Measurements from ENCODE around the gene WWC2. TPM values are rescaled to one million over a fixed set of nuclear protein-coding genes. Genes with fewer than 3 reads are reported as not detected.

WWC2 gene
- total RNA-seq, 1 donor from 2014 or later: 39.6 TPM

- Mint-ChIP-seq H3K27me3 (ENCODE audit: insufficient read depth, low read depth) (no peaks in the 10 kb centered on the region), H3K36me3 (peaks cover 44% of the 10 kb centered on the region), H3K9me3 (peaks cover 21% of the 10 kb centered on the region), H3K4me3 (no peak overlapping the region), H3K4me1 (no peaks in the 10 kb centered on the region), H3K27ac (no peak overlapping the region)
- no peak overlapping the region for H2AFZ ChIP-seq (replicated peaks)
- no peak overlapping the region for H3K4me3 ChIP-seq
- no peaks in the 10 kb centered on the region for H3K79me2 ChIP-seq (ENCODE audit: low read depth)
- no peak for TF ChIP-seq CTCF (IDR thresholded peaks at IDR 0.05)
- no peak for TF ChIP-seq EZH2phosphoT487 (IDR thresholded peaks at IDR 0.05)
- TF ChIP-seq EZH2 (IDR thresholded peaks at IDR 0.05): no peak
- peaks cover 36% of the 10 kb centered on the region for H3K36me3 ChIP-seq
- no peak overlapping the region for H3K4me2 ChIP-seq
- H3K27ac ChIP-seq: no peak overlapping the region
- H3K27me3 ChIP-seq: no peaks in the 10 kb centered on the region
- H3F3A ChIP-seq (ENCODE audit: low read depth): no peaks in the 10 kb centered on the region
- H3K9ac ChIP-seq: no peak overlapping the region
- peaks cover 26% of the 10 kb centered on the region for H3K9me3 ChIP-seq (ENCODE audit: low read depth)
- no peak for DNase-seq (ENCODE audit: low spot score)
- no peaks in the 10 kb centered on the region for H4K20me1 ChIP-seq (ENCODE audit: low read depth)
- H3K4me1 ChIP-seq: no peaks in the 10 kb centered on the region
Measured at GRCh38 chr4:183272384-183272783, 173.3 kb downstream of the WWC2 start.

GRCh38 chr4:183276106-183276505 is 177.0 kb downstream of the WWC2 start:
- H3K36me3 ChIP-seq: peaks cover 45% of the 10 kb centered on the region
- no peaks in the 10 kb centered on the region for H3K27me3 Mint-ChIP-seq (ENCODE audit: insufficient read depth, low read depth)
- H3K36me3 Mint-ChIP-seq: peaks cover 39% of the 10 kb centered on the region

GRCh38 chr4:183284258-183284785 is 185.3 kb downstream of the WWC2 start:
- Histone ChIP-seq H3K79me2 (ENCODE audit: low read depth) (no peaks in the 10 kb centered on the region), H3K36me3 (peaks cover 16% of the 10 kb centered on the region), H3K27ac (no peak overlapping the region), H2AFZ (replicated peaks) (no peak overlapping the region), H3K4me2 (no peak overlapping the region), H3F3A (ENCODE audit: low read depth) (no peaks in the 10 kb centered on the region), H3K4me3 (no peak overlapping the region), H3K27me3 (no peaks in the 10 kb centered on the region), H3K9me3 (ENCODE audit: low read depth) (no peaks in the 10 kb centered on the region), H3K4me1 (no peaks in the 10 kb centered on the region), H3K9ac (no peak overlapping the region), H4K20me1 (ENCODE audit: low read depth) (no peaks in the 10 kb centered on the region)
- peaks cover 4% of the 10 kb centered on the region for H3K27me3 Mint-ChIP-seq (ENCODE audit: insufficient read depth, low read depth)
- H3K9me3 Mint-ChIP-seq: no peaks in the 10 kb centered on the region
- no peak overlapping the region for H3K4me3 Mint-ChIP-seq
- peaks cover 27% of the 10 kb centered on the region for H3K36me3 Mint-ChIP-seq
- no peak overlapping the region for H3K27ac Mint-ChIP-seq
- TF ChIP-seq EZH2phosphoT487 (IDR thresholded peaks at IDR 0.05): no peak
- TF ChIP-seq EZH2 (IDR thresholded peaks at IDR 0.05): no peak
- TF ChIP-seq CTCF (IDR thresholded peaks at IDR 0.05): no peak
- H3K4me1 Mint-ChIP-seq: no peaks in the 10 kb centered on the region
- no peak for DNase-seq (ENCODE audit: low spot score)

More at GRCh38 chr4:183276106-183276505, 177.0 kb downstream of the WWC2 start:
- no peaks in the 10 kb centered on the region for H3K79me2 ChIP-seq (ENCODE audit: low read depth)
- TF ChIP-seq EZH2phosphoT487 (IDR thresholded peaks at IDR 0.05): no peak
- no peak for TF ChIP-seq CTCF (IDR thresholded peaks at IDR 0.05)
- no peak for TF ChIP-seq EZH2 (IDR thresholded peaks at IDR 0.05)
- no peak overlapping the region for H3K27ac ChIP-seq
- no peak overlapping the region for H3K4me3 Mint-ChIP-seq
- no peaks in the 10 kb centered on the region for H3K27me3 ChIP-seq
- no peaks in the 10 kb centered on the region for H3K4me1 ChIP-seq
- no peak overlapping the region for H3K4me2 ChIP-seq
- H4K20me1 ChIP-seq (ENCODE audit: low read depth): no peaks in the 10 kb centered on the region
- no peak overlapping the region for H3K27ac Mint-ChIP-seq
- H3K9me3 ChIP-seq (ENCODE audit: low read depth): peaks cover 26% of the 10 kb centered on the region
- no peak overlapping the region for H2AFZ ChIP-seq (replicated peaks)
- DNase-seq (ENCODE audit: low spot score): no peak
- H3K9me3 Mint-ChIP-seq: peaks cover 21% of the 10 kb centered on the region
- no peaks in the 10 kb centered on the region for H3K4me1 Mint-ChIP-seq
- no peak overlapping the region for H3K9ac ChIP-seq
- H3K4me3 ChIP-seq: no peak overlapping the region
- no peaks in the 10 kb centered on the region for H3F3A ChIP-seq (ENCODE audit: low read depth)
